HepG2 (cell line): ENCODE results near the gene NKD1. TPM values are rescaled to one million over a fixed set of nuclear protein-coding genes. Genes with fewer than 3 reads are reported as not detected.

Experiments
- CAMTA2 ChIP-seq: sonication (generic); formaldehyde crosslinking; IDR thresholded peaks from 2 replicates; pipeline ENCODE4 v1.4.0; 2020; ENCODE audit warnings: mild to moderate bottlenecking, missing genetic modification reagents, borderline replicate concordance
- GTF3A ChIP-seq: sonication (generic); formaldehyde crosslinking; conservative IDR thresholded peaks from 2 replicates; pipeline ENCODE4 v1.4.0; 2020; ENCODE audit warnings: mild to moderate bottlenecking, missing genetic modification reagents
- NFIC ChIP-seq: IDR thresholded peaks from 2 replicates; pipeline ENCODE4 v1.6.1; 2012; ENCODE audit warnings: mild to moderate bottlenecking, low read length, inconsistent platforms
- NPAS2 ChIP-seq: sonication (generic); formaldehyde crosslinking; IDR thresholded peaks from 2 replicates; pipeline ENCODE4 v1.8.0; 2022; ENCODE audit warnings: mild to moderate bottlenecking, missing genetic modification reagents, borderline replicate concordance
- SALL2 ChIP-seq: sonication (generic); formaldehyde crosslinking; IDR thresholded peaks from 2 replicates; pipeline ENCODE4 v1.8.1; 2023; ENCODE audit warnings: mild to moderate bottlenecking, missing genetic modification reagents, inconsistent platforms
- SRSF9 ChIP-seq: fragments of 200-400 bp; formaldehyde crosslinking; IDR thresholded peaks from 2 replicates; pipeline ENCODE4 v1.6.1; 2018; ENCODE audit warnings: borderline replicate concordance, mild to moderate bottlenecking, low read depth, low read length; ENCODE audit not compliant: insufficient read depth, poor library complexity, severe bottlenecking
- U2AF1 ChIP-seq: fragments of 200-400 bp; formaldehyde crosslinking; optimal IDR thresholded peaks from 2 replicates; pipeline ENCODE3; 2017; ENCODE audit warnings: mild to moderate bottlenecking, low read depth, low read length
- ZMYM3 ChIP-seq: sonication (generic); formaldehyde crosslinking; IDR thresholded peaks from 2 replicates; pipeline ENCODE4 v1.5.1; 2020; ENCODE audit warnings: mild to moderate bottlenecking, missing genetic modification reagents
- ZNF230 ChIP-seq: sonication (generic); formaldehyde crosslinking; IDR thresholded peaks from 2 replicates; pipeline ENCODE4 v1.4.0; 2020; ENCODE audit warnings: mild to moderate bottlenecking, missing genetic modification reagents
- ZNF253 ChIP-seq: sonication (generic); formaldehyde crosslinking; IDR thresholded peaks from 2 replicates; pipeline ENCODE4 v1.8.0; 2022; ENCODE audit warnings: mild to moderate bottlenecking, missing genetic modification reagents, borderline replicate concordance
- ZNF552 ChIP-seq: sonication (generic); formaldehyde crosslinking; IDR thresholded peaks from 2 replicates; pipeline ENCODE4 v1.9.0; 2022; ENCODE audit warnings: missing genetic modification reagents, mild to moderate bottlenecking, borderline replicate concordance
- ZNF670 ChIP-seq: sonication (generic); formaldehyde crosslinking; IDR thresholded peaks from 2 replicates; pipeline ENCODE4 v1.8.0; 2022; ENCODE audit warnings: mild to moderate bottlenecking, missing genetic modification reagents, borderline replicate concordance
- ZNF781 ChIP-seq: sonication (generic); formaldehyde crosslinking; IDR thresholded peaks from 2 replicates; pipeline ENCODE4 v1.5.1; 2020; ENCODE audit warnings: borderline replicate concordance, mild to moderate bottlenecking, missing genetic modification reagents; ENCODE audit errors: not compliant biosample characterization
- polyA plus RNA-seq, 8 experiments: library from polyadenylated mRNA; depleted of rRNA in 3 of 8; stranded (reverse) in 7 of 8; unstranded in 1 of 8; fragments of >200 nt; fragmentation: Illumina TruSeq in 4 of 8; extraction: Trizol in 4 of 8; gene quantifications; 2 replicates each; pipeline versions ENCODE4 v1.2.1 to v1.2.3, GENCODE V29; 2011 to 2016; ENCODE audit warnings: low read depth in 4 of 8, missing spikeins in 1 of 8, mixed read lengths in 1 of 8; ENCODE audit not compliant: insufficient read depth in 1 of 8
- total RNA-seq, 5 experiments: library from RNA; depleted of rRNA; stranded (reverse); fragments of >200 nt; fragmentation: Illumina TruSeq; extraction: Trizol; gene quantifications; 2 replicates each; pipeline ENCODE4 v1.2.3, GENCODE V29; 2016; ENCODE audit warnings: low read depth in 1 of 5
- TF ChIP-seq, protein P1 (sequence below): sonication (generic); formaldehyde crosslinking; IDR thresholded peaks from 2 replicates; pipeline ENCODE4 v1.8.1; 2023; ENCODE audit warnings: mild to moderate bottlenecking, missing genetic modification reagents
- TF ChIP-seq, protein P2 (sequence below): sonication (generic); formaldehyde crosslinking; IDR thresholded peaks from 2 replicates; pipeline ENCODE4 v1.4.0; 2020; ENCODE audit warnings: missing genetic modification reagents; ENCODE audit errors: not compliant biosample characterization
- TF ChIP-seq, protein P3 (sequence below): sonication (generic); formaldehyde crosslinking; IDR thresholded peaks from 2 replicates; pipeline ENCODE4 v1.4.0; 2020; ENCODE audit warnings: mild to moderate bottlenecking, missing genetic modification reagents
- TF ChIP-seq, protein P4 (sequence below): IDR thresholded peaks from 2 replicates; pipeline ENCODE4 v1.6.1; 2016; ENCODE audit warnings: control low read depth
- TF ChIP-seq, protein P5 (sequence below), 2 experiments: IDR thresholded peaks; 2 replicates each; pipeline ENCODE4 v1.6.1; 2011 to 2012; ENCODE audit warnings: low read length in 2 of 2, borderline replicate concordance in 1 of 2, low read depth in 1 of 2, mild to moderate bottlenecking in 1 of 2, moderate library complexity in 1 of 2

The NKD1 gene
- total and polyA plus RNA-seq, 2 of the 13 experiments (the other 11 are each of a cell fraction or from before 2014, with no cell fraction given), result 70.4 to 121 TPM

DNA sequence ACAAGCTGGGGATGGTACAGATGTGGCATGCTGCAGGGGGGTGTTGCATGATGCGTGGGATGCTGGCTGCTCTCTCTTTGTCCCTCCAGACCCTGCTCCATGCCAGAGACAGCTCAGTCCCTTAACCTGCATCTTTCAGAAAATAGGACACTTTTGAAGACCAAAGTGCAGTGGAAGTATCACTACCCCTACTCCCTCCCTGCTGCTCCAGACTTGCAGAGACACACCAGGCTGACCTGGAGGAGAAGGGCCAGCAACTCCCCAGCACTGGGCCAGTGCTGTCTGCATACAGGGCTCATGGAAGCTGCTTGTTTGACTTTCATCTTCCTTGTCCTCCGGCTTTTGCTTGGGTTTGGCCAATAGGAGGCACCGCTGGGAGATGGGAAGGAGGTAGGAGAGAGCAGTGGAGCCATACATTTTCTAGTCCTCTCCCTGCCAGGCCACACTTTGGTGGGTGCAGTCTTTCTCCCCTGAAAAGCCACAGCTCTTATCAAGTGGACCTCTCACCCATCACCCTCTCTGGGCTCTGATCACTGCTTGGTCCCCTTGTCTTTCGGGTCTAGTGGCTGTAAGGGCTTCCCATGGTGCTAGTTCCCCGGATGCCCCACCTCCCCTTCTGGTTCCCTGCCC, 46.1 kb upstream of the NKD1 start (continued):
- no peak for TF ChIP-seq SALL2
- no peak for TF ChIP-seq NPAS2 (CRISPR knock-in tag)
- no peak for TF ChIP-seq ZNF230 (CRISPR knock-in tag)
- TF ChIP-seq, protein P1, sequence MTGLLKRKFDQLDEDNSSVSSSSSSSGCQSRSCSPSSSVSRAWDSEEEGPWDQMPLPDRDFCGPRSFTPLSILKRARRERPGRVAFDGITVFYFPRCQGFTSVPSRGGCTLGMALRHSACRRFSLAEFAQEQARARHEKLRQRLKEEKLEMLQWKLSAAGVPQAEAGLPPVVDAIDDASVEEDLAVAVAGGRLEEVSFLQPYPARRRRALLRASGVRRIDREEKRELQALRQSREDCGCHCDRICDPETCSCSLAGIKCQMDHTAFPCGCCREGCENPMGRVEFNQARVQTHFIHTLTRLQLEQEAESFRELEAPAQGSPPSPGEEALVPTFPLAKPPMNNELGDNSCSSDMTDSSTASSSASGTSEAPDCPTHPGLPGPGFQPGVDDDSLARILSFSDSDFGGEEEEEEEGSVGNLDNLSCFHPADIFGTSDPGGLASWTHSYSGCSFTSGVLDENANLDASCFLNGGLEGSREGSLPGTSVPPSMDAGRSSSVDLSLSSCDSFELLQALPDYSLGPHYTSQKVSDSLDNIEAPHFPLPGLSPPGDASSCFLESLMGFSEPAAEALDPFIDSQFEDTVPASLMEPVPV (CRISPR knock-in tag), result no peak
- TF ChIP-seq, protein P2, sequence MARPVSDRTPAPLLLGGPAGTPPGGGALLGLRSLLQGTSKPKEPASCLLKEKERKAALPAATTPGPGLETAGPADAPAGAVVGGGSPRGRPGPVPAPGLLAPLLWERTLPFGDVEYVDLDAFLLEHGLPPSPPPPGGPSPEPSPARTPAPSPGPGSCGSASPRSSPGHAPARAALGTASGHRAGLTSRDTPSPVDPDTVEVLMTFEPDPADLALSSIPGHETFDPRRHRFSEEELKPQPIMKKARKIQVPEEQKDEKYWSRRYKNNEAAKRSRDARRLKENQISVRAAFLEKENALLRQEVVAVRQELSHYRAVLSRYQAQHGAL (CRISPR knock-in tag), result no peak
- TF ChIP-seq NFIC, result no peak
- no peak for TF ChIP-seq SRSF9
- no peak for TF ChIP-seq CAMTA2
- TF ChIP-seq U2AF1, result no peak
- no peak for TF ChIP-seq ZNF781
- TF ChIP-seq GTF3A (CRISPR knock-in tag), result no peak
- TF ChIP-seq, protein P3, sequence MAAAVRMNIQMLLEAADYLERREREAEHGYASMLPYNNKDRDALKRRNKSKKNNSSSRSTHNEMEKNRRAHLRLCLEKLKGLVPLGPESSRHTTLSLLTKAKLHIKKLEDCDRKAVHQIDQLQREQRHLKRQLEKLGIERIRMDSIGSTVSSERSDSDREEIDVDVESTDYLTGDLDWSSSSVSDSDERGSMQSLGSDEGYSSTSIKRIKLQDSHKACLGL (CRISPR knock-in tag), result 0 out of 2 replicates have a peak, but pooled peaks have one; percentile 43
- no peak for TF ChIP-seq ZNF552
- TF ChIP-seq, protein P4, sequence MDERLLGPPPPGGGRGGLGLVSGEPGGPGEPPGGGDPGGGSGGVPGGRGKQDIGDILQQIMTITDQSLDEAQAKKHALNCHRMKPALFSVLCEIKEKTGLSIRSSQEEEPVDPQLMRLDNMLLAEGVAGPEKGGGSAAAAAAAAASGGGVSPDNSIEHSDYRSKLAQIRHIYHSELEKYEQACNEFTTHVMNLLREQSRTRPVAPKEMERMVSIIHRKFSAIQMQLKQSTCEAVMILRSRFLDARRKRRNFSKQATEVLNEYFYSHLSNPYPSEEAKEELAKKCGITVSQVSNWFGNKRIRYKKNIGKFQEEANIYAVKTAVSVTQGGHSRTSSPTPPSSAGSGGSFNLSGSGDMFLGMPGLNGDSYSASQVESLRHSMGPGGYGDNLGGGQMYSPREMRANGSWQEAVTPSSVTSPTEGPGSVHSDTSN (CRISPR knock-in tag), result no peak
- no peak for TF ChIP-seq ZMYM3 (CRISPR knock-in tag)
- TF ChIP-seq ZNF253 (CRISPR knock-in tag), result no peak
- no peak for TF ChIP-seq ZNF670
- TF ChIP-seq, protein P5, sequence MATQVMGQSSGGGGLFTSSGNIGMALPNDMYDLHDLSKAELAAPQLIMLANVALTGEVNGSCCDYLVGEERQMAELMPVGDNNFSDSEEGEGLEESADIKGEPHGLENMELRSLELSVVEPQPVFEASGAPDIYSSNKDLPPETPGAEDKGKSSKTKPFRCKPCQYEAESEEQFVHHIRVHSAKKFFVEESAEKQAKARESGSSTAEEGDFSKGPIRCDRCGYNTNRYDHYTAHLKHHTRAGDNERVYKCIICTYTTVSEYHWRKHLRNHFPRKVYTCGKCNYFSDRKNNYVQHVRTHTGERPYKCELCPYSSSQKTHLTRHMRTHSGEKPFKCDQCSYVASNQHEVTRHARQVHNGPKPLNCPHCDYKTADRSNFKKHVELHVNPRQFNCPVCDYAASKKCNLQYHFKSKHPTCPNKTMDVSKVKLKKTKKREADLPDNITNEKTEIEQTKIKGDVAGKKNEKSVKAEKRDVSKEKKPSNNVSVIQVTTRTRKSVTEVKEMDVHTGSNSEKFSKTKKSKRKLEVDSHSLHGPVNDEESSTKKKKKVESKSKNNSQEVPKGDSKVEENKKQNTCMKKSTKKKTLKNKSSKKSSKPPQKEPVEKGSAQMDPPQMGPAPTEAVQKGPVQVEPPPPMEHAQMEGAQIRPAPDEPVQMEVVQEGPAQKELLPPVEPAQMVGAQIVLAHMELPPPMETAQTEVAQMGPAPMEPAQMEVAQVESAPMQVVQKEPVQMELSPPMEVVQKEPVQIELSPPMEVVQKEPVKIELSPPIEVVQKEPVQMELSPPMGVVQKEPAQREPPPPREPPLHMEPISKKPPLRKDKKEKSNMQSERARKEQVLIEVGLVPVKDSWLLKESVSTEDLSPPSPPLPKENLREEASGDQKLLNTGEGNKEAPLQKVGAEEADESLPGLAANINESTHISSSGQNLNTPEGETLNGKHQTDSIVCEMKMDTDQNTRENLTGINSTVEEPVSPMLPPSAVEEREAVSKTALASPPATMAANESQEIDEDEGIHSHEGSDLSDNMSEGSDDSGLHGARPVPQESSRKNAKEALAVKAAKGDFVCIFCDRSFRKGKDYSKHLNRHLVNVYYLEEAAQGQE (IDR thresholded peaks at IDR 0.05; ENCODE audit: borderline replicate concordance in 1 of 2, low read depth in 1 of 2, low read length in 2 of 2), result no peak
